ENCODE data around the gene CATSPER1.
A peak's percentile ranks its signal among the peaks of the same experiment; 100 is the strongest.

CATSPER1 gene

DNA sequence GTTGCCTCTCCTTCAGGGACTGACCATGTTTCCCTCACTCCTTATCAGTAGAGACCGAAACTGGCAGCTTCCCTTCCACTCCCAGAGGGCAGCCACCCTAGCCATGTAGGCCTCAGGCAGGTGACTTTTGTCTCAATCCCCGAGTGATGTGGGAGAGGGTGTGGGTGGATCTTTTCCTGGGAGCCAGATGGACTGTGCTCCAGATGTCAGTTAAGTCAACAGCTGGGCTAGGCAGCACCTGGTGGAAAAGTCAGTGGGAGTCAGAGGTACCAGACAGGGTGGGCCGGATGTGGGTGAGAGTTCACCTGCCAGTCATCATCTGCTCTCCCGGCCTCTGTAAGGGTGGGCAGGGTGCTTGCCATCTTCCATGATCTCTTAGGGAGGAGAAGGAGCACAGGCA, 22.1 kb downstream of the CATSPER1 start:
- no peaks in the 10 kb centered on the region for H3K9me3 Mint-ChIP-seq
- H3K36me3 Mint-ChIP-seq: peaks cover 11% of the 10 kb centered on the region
- H3K27me3 Mint-ChIP-seq: no peaks in the 10 kb centered on the region
- peaks cover 33% of the 10 kb centered on the region for H3K4me1 Mint-ChIP-seq
- H3K4me3 Mint-ChIP-seq: peak overlapping the region; percentile 51
- H3K27ac Mint-ChIP-seq: peak overlapping the region; percentile 41

DNA sequence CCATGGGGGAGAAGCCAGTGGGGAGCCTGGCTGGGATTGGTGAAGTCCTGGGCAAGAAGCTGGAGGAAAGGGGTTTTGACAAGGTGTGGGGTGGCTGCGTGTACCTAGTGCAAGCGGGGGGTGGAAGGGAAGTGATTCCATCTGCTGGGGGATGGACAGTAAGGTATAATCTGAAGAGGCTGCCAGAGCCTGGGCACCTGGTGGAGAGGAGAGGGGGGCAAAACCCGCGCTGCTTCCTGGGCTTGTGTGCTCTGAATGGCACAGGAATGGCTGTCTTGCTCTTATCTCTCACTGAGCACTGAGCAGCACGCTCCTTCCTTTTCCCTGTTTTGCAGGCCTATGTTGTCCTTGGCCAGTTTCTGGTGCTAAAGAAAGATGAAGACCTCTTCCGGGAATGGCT, 23.0 kb downstream of the CATSPER1 start:
- peaks cover 34% of the 10 kb centered on the region for H3K4me1 Mint-ChIP-seq
- H3K27ac Mint-ChIP-seq: peak overlapping the region; percentile 84
- H3K9me3 Mint-ChIP-seq: no peaks in the 10 kb centered on the region
- H3K4me3 Mint-ChIP-seq: peak overlapping the region; percentile 100
- H3K36me3 Mint-ChIP-seq: peaks cover 12% of the 10 kb centered on the region
- no peaks in the 10 kb centered on the region for H3K27me3 Mint-ChIP-seq

DNA sequence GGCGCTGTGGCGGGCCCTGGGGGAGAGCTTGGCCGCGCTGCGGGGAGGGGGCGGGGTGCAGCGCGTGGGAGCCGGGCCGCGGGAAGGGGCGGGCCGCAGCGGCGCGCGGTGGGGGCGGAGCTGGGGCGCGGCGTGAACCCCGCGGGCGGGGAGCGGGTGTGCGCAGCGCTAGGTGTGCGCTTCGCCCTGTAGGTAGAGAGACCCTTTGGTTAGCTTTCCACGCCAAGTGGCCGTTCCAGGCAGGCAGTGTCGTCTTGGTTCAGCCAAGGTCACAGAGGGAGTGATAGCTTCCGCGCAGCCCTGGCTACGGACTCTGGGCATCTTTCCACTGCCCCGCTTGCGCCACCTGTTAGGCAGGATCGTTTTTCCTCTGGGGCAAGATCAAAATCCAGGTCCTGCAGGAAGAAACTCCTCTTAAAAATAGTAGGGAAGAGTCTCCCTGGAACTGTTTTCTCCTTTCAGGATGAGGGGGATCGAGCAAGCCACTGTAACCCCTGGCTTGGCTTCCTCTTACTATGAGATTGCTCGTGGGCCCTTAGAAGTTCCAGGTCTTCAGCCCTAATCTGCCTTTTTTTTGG, 23.5 kb downstream of the CATSPER1 start:
- peaks cover 34% of the 10 kb centered on the region for H3K4me1 Mint-ChIP-seq
- peak overlapping the region; percentile 99 for H3K27ac Mint-ChIP-seq
- peak overlapping the region; percentile 100 for H3K4me3 Mint-ChIP-seq
- H3K9me3 Mint-ChIP-seq: no peaks in the 10 kb centered on the region
- H3K27me3 Mint-ChIP-seq: no peaks in the 10 kb centered on the region
- peaks cover 14% of the 10 kb centered on the region for H3K36me3 Mint-ChIP-seq

DNA sequence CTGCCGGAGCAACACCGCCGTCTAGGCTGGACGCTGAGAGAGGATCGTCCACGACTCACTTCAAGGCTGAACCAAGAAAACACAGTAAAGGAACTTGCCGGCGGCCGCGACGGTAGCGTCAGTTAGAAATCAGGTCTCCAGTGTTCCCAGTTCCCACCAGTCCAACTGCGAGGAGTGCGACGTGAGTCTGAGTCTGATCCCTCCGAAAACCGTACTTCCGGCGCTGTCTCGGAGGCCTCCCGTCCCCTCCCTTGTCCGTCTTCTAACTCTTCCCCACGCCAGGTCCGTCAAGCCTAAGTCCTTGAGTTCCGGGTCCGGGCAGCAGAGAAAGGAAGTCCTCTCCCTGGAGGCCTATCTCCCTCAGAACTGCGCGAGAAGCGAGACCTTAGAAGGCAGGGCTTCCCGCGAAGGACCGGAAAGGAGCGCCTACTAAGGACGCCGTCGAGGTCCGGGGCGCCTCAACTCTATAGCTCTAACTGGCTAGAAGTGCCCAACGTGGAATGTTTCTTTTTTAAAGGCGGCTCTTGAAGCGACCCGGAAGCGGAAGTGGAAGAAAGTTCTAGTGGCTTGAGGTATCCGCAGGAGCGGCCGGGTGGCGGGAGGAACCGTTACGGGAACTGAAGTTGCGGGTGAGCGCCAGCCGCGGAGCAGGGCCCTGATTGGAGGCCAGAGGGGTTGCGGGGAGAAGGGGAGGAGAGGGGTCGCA, 24.2 kb downstream of the CATSPER1 start, which contains the start of the genes BANF1 and EIF1AD:
Gene BANF1 (plus strand): TSS at position 562 of the 706 bp plus-strand sequence. CDS start 748 bp downstream, outside the sequence.
Gene EIF1AD (minus strand): TSS at position 216 of the 706 bp plus-strand sequence. CDS start 1,768 bp downstream, outside the sequence.
- no peaks in the 10 kb centered on the region for H3K27me3 Mint-ChIP-seq
- peaks cover 19% of the 10 kb centered on the region for H3K36me3 Mint-ChIP-seq
- peak within 1 kb of the TSS; percentile 99 for H3K27ac Mint-ChIP-seq
- H3K9me3 Mint-ChIP-seq: no peaks in the 10 kb centered on the region
- H3K4me1 Mint-ChIP-seq: peaks cover 37% of the 10 kb centered on the region
- peak within 1 kb of the TSS; percentile 100 for H3K4me3 Mint-ChIP-seq

DNA sequence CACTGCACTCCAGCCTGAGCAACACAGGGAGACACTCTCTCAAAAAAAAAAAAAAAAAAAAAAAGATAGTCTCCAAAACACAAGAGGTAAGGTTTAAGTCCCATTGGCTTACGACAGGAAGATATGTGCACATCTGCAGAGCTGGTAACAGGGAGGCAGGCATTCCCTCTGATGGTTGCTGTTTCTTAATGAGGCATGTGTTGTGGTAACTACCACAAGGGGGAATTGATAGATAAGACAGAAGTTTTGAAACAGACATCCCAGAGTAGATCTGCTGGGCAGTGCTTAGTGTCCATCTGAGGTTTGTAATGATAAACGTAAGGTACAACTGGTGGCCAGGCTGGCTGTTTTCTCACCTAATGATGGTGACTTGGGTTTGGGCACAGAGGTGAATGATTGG, 29.0 kb downstream of the CATSPER1 start:
- Mint-ChIP-seq H3K4me3 (peak overlapping the region; percentile 37), H3K27ac (peak overlapping the region; percentile 43), H3K9me3 (no peaks in the 10 kb centered on the region), H3K36me3 (peaks cover 20% of the 10 kb centered on the region), H3K27me3 (no peaks in the 10 kb centered on the region), H3K4me1 (peaks cover 28% of the 10 kb centered on the region)

DNA sequence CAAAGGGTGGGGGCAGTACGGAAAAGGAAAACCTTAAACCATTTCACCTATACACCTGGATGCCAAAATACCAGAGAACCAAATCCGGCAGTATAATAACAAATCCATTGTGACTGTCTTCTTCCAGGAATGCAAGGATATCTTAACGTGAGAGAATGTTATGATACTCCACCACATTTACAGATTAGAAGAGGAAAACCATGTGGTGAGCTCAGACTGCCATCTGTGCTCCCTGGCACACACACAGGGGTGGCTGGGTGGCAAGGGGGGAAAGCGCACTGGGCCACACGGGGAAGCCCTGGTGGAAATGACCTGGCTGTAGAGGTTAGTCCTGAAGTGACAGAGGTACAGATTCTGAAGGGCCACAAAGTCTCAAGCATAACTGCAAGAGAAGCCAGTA, 34.2 kb downstream of the CATSPER1 start:
- Mint-ChIP-seq H3K4me3 (no peak overlapping the region), H3K9me3 (no peaks in the 10 kb centered on the region), H3K4me1 (peaks cover 6% of the 10 kb centered on the region), H3K27me3 (no peaks in the 10 kb centered on the region), H3K36me3 (peaks cover 6% of the 10 kb centered on the region), H3K27ac (peak overlapping the region; percentile 10)

DNA sequence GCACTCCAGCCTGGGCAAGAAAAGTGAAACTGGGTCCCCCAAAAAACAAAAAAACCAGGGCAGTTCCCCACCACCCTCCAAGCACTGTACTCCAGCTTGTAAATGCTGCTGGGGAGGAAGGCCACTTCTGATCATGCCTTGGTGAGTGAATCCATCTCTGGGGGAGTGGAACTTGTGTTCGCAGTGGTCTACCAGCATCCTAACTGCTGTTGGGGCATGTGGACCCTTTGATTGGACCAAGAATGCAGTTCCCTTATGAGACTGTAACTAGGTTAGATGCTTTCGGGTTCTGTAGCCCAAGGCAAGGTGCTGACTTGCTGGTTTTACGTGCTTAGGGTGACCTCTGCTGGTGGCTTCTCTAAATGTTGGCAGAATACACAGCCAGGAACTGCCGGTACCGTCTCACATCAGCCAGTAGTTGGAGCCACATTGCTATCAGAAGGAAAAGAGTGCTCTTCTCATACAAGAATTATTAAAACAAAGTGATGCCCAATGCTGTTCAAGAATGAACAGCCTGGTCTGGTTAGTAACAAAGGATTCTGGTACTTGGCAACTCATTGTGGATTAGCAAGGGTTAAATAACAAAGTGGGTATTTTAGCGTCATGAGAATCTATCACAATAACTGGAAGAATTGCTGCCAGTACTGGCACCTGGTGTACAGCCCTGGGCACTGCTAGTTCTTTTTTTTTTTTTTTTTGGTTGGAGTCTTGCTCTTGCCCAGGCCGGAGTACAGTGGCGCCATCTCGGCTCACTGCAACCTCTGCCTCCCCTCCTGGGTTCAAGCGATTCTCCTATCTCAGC, 37.3 kb downstream of the CATSPER1 start:
- Mint-ChIP-seq H3K4me3 (no peak overlapping the region), H3K9me3 (no peaks in the 10 kb centered on the region), H3K4me1 (peaks cover 6% of the 10 kb centered on the region), H3K36me3 (peaks cover 4% of the 10 kb centered on the region), H3K27ac (peak overlapping the region; percentile 46), H3K27me3 (no peaks in the 10 kb centered on the region)

DNA sequence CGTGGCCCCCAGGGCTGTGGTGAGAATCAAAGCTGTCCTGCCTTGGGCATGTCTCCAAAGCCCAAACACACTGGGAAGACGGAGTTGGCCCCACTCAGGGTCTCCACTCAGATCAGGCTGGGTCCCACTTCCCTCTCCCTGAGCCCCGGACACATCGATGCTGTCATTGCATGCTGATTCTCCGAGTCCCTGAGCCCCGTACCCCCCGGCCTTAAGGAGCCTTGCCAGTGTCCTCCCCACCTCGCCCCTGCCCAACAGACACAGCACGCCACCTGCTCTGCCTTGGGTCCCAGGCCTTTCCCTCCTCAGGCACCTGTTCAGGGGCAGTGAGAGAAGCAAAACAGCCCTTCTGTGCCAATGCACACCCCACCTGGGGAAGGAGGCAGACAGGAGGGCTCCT, 38.9 kb downstream of the CATSPER1 start:
- peaks cover 6% of the 10 kb centered on the region for H3K4me1 Mint-ChIP-seq
- no peak overlapping the region for H3K27ac Mint-ChIP-seq
- H3K27me3 Mint-ChIP-seq: no peaks in the 10 kb centered on the region
- no peaks in the 10 kb centered on the region for H3K9me3 Mint-ChIP-seq
- peaks cover 4% of the 10 kb centered on the region for H3K36me3 Mint-ChIP-seq
- H3K4me3 Mint-ChIP-seq: no peak overlapping the region

DNA sequence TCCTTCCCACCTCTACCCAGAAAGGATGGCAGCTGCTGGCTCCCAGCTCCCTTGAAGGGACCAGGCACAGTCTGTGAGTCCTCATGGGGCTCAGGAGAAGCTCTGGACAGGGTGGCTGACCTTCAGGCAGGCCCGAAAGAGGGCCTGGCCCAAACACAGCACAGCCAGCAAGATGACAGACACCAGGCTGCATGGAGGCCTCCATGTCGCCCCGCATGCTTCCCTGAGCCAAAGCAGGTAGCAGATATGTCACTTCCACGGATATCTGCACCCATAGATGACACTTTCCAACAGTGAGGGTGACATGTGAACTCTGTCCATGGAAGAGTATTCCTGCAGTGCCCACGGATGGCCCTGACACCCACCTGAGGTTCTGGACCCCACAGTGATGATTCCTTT, 42.7 kb downstream of the CATSPER1 start:
- Mint-ChIP-seq H3K4me3 (no peak overlapping the region), H3K9me3 (no peaks in the 10 kb centered on the region), H3K36me3 (no peaks in the 10 kb centered on the region), H3K4me1 (no peaks in the 10 kb centered on the region), H3K27ac (no peak overlapping the region), H3K27me3 (no peaks in the 10 kb centered on the region)

DNA sequence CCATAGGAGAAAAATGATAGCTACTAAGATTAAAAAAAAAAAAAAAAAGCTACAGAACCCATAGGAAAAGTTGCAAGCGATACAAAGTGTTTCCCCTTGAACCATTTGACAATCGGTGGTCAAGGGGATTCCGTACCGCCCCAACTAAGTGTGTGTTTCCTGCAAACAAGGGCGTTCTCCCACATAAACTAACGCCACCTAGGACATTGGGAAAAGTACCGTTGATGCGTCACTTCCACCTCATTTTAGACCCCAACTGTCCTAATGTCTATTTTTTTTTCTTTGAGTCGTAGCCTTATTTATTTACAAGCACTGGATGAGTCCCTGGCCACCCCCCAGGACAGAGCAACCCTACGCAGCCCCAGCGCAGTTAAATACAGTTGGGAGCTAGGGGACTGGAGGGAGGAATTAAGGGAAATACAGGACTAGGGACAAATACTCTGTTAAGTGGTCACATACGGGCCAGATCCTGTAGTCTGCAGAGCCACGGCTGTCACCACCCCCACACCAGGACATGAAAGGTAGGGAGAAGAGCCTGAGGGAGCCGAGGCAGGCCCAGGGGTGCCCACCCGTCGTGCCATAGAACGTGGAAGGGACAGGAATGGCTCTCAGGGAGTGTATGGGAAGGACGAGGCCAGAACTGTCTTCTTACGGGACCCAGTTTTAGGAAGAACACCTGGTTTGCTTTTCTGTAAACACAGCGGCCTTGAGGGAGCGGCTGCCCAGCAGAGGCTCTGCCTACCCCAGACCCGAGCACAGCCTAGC, 43.3 kb downstream of the CATSPER1 start:
- H3K27me3 Mint-ChIP-seq: no peaks in the 10 kb centered on the region
- no peak overlapping the region for H3K4me3 Mint-ChIP-seq
- no peaks in the 10 kb centered on the region for H3K9me3 Mint-ChIP-seq
- H3K36me3 Mint-ChIP-seq: no peaks in the 10 kb centered on the region
- no peaks in the 10 kb centered on the region for H3K4me1 Mint-ChIP-seq
- H3K27ac Mint-ChIP-seq: no peak overlapping the region

DNA sequence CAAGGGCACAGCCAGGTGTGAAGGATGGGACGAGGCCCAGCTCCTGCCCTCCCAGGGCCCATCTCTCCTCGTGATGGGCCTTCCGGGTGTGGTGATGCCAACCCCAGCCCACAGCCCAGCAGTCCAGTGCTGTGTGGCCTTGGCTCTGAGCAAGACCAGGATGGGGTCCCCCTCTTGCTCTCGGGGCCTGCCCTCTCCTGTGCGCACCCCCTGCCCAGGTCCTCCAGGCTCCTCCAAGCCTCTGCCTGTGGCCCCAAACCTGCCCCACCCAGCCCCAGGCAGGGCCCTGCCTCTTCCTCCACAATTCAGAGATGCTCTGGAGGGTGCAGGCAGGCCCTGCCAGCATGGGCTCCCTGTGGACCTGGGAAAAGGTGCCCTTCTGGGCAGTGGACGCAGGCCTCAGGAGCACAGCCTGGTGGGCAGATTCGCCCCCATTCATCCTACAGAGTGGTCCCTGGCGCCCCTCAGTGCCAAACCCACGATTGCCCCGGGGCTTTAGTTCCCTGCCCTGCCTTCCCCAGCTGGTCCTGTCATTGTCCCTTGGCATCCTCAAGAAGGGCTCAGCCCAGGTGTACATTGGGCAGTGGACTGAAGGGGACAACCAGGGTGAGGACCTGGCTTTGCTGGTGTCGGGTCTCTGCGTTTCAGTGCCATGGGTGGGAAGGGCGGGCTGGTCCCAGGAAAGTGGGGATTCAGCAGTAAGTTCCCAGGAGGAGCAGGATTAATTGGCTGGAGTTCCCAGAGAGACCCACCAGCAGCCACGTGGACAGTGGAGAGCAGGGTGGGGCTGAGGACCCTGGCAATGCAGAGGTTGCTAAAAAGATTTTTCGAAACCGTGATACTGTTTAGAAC, 44.1 kb downstream of the CATSPER1 start:
- Mint-ChIP-seq H3K27ac (no peak overlapping the region), H3K9me3 (no peaks in the 10 kb centered on the region), H3K4me1 (no peaks in the 10 kb centered on the region), H3K36me3 (no peaks in the 10 kb centered on the region), H3K27me3 (no peaks in the 10 kb centered on the region), H3K4me3 (no peak overlapping the region)

DNA sequence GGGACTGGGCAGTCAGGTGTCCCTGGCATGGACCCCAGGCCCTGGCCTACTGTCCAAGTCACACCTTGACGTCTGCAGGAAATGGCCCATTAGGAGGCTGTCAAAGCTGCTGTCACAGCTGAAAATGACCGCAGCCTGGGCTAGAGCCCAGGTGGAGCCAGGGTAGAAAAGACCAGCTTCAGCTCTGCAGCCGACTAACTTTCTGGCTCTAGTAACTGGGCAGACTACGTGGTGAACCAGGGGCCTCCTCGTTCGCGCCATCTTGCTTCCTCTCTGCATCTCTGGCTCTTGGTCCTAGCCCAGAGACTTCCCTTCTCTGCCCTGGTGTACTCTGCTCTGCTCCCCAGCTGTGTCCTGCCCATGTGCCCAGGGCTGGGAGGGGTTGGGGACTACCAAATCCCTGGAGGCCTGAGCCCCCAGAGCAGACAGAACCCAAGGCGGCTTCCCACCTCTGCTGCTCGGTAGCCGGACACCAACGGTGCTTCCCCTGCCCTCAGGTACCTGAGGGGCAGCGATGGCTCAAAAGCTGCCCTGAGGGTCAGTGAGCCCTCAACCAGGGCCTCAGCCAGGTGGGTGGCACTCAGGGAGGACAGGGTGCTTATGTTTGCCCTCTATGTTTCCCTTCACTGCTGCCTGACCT, 45.1 kb downstream of the CATSPER1 start:
- Mint-ChIP-seq H3K4me1 (peaks cover 1% of the 10 kb centered on the region), H3K9me3 (no peaks in the 10 kb centered on the region), H3K36me3 (no peaks in the 10 kb centered on the region), H3K4me3 (no peak overlapping the region), H3K27me3 (no peaks in the 10 kb centered on the region), H3K27ac (peak overlapping the region; percentile 49)

DNA sequence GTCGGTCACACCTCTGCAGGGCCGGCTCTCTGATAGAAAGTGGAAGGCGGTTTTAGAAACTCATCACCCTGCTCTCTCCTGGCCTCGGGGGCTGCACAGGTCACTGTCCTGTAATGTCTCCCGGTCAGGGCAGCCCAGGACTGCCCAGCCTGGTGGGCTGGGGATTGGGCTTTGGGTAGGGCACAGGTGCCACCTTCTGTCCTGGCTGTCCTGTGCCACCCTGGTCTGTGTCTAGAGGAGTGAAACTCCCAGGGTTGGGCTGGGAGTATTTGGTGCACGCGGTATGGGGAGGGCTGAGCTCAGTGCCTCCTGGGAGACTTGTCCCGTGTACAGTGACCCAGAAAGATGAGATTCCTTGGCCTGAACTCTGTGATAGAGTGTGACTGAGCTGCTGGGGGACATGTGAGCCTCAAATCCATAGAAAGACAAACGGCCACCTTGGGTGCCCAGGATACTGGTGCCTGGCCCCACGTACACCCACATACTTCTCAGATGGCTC, 47.0 kb downstream of the CATSPER1 start:
- Mint-ChIP-seq H3K36me3 (peaks cover 2% of the 10 kb centered on the region), H3K27ac (no peak overlapping the region), H3K4me1 (peaks cover 6% of the 10 kb centered on the region), H3K4me3 (no peak overlapping the region), H3K27me3 (no peaks in the 10 kb centered on the region), H3K9me3 (no peaks in the 10 kb centered on the region)
